HG02610 (cell line): Measurements from ENCODE around the gene TBC1D9.

Source experiments
- ATAC-seq: cut with Tn5 transposase; IDR thresholded peaks from one replicate; pipeline ENCODE4 v1.9.1; 2021; ENCODE audit warnings: mild to moderate bottlenecking, moderate library complexity; ENCODE audit not compliant: unreplicated experiment

TBC1D9 gene

GRCh38 chr4:140659943-140660700, 96.1 kb downstream of the TBC1D9 start:
- ATAC-seq: no peak

GRCh38 chr4:140654495-140654814, 101.7 kb downstream of the TBC1D9 start:
- ATAC-seq: no peak

GRCh38 chr4:140653718-140654494, 102.3 kb downstream of the TBC1D9 start:
- ATAC-seq: no peak

- ATAC-seq: no peak
Observed at GRCh38 chr4:140652601-140653000, 103.6 kb downstream of the TBC1D9 start.

GRCh38 chr4:140648716-140649308, 107.4 kb downstream of the TBC1D9 start:
- ATAC-seq: no peak

- ATAC-seq: no peak
Observed at GRCh38 chr4:140645614-140646412, 110.4 kb downstream of the TBC1D9 start.

- no peak for ATAC-seq
Observed at GRCh38 chr4:140645196-140645595, 111.0 kb downstream of the TBC1D9 start.

- ATAC-seq: no peak
Observed at GRCh38 chr4:140644470-140645185, 111.6 kb downstream of the TBC1D9 start.

- ATAC-seq: no peak
Observed at GRCh38 chr4:140643571-140644055, 112.6 kb downstream of the TBC1D9 start.

- no peak for ATAC-seq
Observed at GRCh38 chr4:140642674-140643437, 113.3 kb downstream of the TBC1D9 start.

GRCh38 chr4:140641789-140642439, 114.3 kb downstream of the TBC1D9 start:
- ATAC-seq: no peak

GRCh38 chr4:140641105-140641555, 115.1 kb downstream of the TBC1D9 start:
- no peak for ATAC-seq

- ATAC-seq: no peak
Observed at GRCh38 chr4:140640150-140640748, 115.9 kb downstream of the TBC1D9 start.

- ATAC-seq: no peak
Observed at GRCh38 chr4:140639066-140639465, 117.1 kb downstream of the TBC1D9 start.

- peak; percentile 69 for ATAC-seq
Observed at GRCh38 chr4:140637836-140638235, 118.3 kb downstream of the TBC1D9 start.

- ATAC-seq: no peak
Observed at GRCh38 chr4:140635606-140636005, 120.6 kb downstream of the TBC1D9 start.

- no peak for ATAC-seq
Observed at GRCh38 chr4:140633951-140634350, 122.2 kb downstream of the TBC1D9 start.

GRCh38 chr4:140633124-140633523, 123.1 kb downstream of the TBC1D9 start:
- no peak for ATAC-seq

GRCh38 chr4:140630246-140630645, 125.9 kb downstream of the TBC1D9 start:
- ATAC-seq: no peak
